ENCODE results near the gene AQP5. TPM values are rescaled to one million over a fixed set of nuclear protein-coding genes. Genes with fewer than 3 reads are reported as not detected.

AQP5 gene
- total RNA-seq, 1 experiment from 2014 or later: 0.31 TPM

- no peak for TF ChIP-seq EZH2 (IDR thresholded peaks at IDR 0.05; ENCODE audit: low read depth)
- TF ChIP-seq, protein P1, sequence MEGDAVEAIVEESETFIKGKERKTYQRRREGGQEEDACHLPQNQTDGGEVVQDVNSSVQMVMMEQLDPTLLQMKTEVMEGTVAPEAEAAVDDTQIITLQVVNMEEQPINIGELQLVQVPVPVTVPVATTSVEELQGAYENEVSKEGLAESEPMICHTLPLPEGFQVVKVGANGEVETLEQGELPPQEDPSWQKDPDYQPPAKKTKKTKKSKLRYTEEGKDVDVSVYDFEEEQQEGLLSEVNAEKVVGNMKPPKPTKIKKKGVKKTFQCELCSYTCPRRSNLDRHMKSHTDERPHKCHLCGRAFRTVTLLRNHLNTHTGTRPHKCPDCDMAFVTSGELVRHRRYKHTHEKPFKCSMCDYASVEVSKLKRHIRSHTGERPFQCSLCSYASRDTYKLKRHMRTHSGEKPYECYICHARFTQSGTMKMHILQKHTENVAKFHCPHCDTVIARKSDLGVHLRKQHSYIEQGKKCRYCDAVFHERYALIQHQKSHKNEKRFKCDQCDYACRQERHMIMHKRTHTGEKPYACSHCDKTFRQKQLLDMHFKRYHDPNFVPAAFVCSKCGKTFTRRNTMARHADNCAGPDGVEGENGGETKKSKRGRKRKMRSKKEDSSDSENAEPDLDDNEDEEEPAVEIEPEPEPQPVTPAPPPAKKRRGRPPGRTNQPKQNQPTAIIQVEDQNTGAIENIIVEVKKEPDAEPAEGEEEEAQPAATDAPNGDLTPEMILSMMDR (conservative IDR thresholded peaks at IDR 0.05): no peak
- Histone ChIP-seq H3K4me2 (peak overlapping the region; percentile 76), H3K9me3 (ENCODE audit: insufficient read depth, low read depth) (no peaks in the 10 kb centered on the region), H3K79me2 (ENCODE audit: low read depth) (no peaks in the 10 kb centered on the region), H3K27ac (no peak overlapping the region), H4K20me1 (ENCODE audit: insufficient read depth) (no peaks in the 10 kb centered on the region), H2AFZ (no peak overlapping the region), H3K9me2 (ENCODE audit: insufficient read depth) (no peaks in the 10 kb centered on the region), H3K27me3 (ENCODE audit: insufficient read depth, low read depth) (no peaks in the 10 kb centered on the region), H3K4me1 (replicated peaks; ENCODE audit: insufficient read depth) (peaks cover 43% of the 10 kb centered on the region), H3K36me3 (ENCODE audit: low read depth) (no peaks in the 10 kb centered on the region), H3K4me3 (no peak overlapping the region; the same call in 1 of the 2 replicates), H3F3A (ENCODE audit: insufficient read depth, low read depth) (peaks cover 16% of the 10 kb centered on the region; the same call in 1 of the 2 replicates)
- intact Hi-C loops (cut with micrococcal nuclease; ENCODE audit: unreplicated experiment): loop anchor here (10.0 kb wide), 1 partner anchor 204 kb away; the partner anchor contains the start of gene CERS5
- BruUV-seq (replicated peaks): no TSS peak
- ChIA-PET POLR2A (ENCODE audit: unreplicated experiment) (no interaction called here), CTCF (interaction anchor here (0.6 to 2.5 kb wide), 3 partner anchors 15 to 96 kb away, joined by 3 to 10 read pairs (median 3); no protein-coding TSS in a partner anchor)
- no peak for DNase-seq
Observed at GRCh38 chr12:49960474-49961110, 1.1 kb upstream of the AQP5 start.

DNA sequence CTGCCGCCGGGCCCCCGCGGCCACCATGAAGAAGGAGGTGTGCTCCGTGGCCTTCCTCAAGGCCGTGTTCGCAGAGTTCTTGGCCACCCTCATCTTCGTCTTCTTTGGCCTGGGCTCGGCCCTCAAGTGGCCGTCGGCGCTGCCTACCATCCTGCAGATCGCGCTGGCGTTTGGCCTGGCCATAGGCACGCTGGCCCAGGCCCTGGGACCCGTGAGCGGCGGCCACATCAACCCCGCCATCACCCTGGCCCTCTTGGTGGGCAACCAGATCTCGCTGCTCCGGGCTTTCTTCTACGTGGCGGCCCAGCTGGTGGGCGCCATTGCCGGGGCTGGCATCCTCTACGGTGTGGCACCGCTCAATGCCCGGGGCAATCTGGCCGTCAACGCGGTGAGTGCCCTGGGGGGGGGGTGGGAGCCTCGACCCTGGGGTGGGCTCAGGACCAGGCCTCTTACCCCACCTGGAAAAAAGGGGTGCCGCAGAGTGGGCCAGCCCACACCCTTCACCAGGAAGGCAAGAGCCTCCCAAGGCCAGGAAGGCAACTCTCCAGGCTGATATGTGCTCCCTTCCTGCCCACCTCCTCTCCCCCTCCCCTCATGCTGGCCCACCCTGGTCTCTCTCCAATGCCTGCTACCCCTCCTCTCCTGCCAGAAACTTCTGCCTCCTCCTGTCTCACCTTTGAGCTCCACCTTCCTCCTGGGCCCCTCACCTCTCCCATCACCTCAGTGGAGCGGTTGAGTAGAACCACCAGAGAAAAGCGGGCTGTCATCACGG lies 507 bp downstream of the AQP5 start:
- CTCF ChIA-PET: interaction anchor here (0.7 to 1.4 kb wide), 3 partner anchors 13 to 122 kb away, joined by 3 to 12 read pairs (median 4); no protein-coding TSS in a partner anchor
- no peaks in the 10 kb centered on the region for H3K79me2 ChIP-seq (ENCODE audit: low read depth)
- peaks cover 51% of the 10 kb centered on the region for H3K4me1 ChIP-seq (replicated peaks; ENCODE audit: insufficient read depth)
- H3K27ac ChIP-seq: peak overlapping the region; percentile 57; the same call in 1 of the 2 replicates
- DNase-seq: no peak
- H3K9me2 ChIP-seq (ENCODE audit: insufficient read depth): no peaks in the 10 kb centered on the region
- H3K4me3 ChIP-seq: no peak overlapping the region
- intact Hi-C loops (cut with micrococcal nuclease; ENCODE audit: unreplicated experiment): loop anchor here (10.0 kb wide), 1 partner anchor 203 kb away; the partner anchor contains the start of gene CERS5
- POLR2A ChIA-PET (ENCODE audit: unreplicated experiment): interaction anchor here (0.6 to 0.7 kb wide), 2 partner anchors 101 to 138 kb away, joined by 5 to 22 read pairs; no protein-coding TSS in a partner anchor
- peak overlapping the region; percentile 62 for H3K4me2 ChIP-seq
- no peaks in the 10 kb centered on the region for H4K20me1 ChIP-seq (ENCODE audit: insufficient read depth)
- BruUV-seq (replicated peaks): no TSS peak
- TF ChIP-seq, protein P1 (conservative IDR thresholded peaks at IDR 0.05): no peak
- no peak for TF ChIP-seq EZH2 (IDR thresholded peaks at IDR 0.05; ENCODE audit: low read depth)
- H3K9me3 ChIP-seq (ENCODE audit: insufficient read depth, low read depth): no peaks in the 10 kb centered on the region
- no peaks in the 10 kb centered on the region for H3K36me3 ChIP-seq (ENCODE audit: low read depth)
- no peaks in the 10 kb centered on the region for H3K27me3 ChIP-seq (ENCODE audit: insufficient read depth, low read depth)
- H3F3A ChIP-seq (ENCODE audit: insufficient read depth, low read depth): peaks cover 16% of the 10 kb centered on the region; the same call in 1 of the 2 replicates
- H2AFZ ChIP-seq: no peak overlapping the region

All from PC-9 (cell line).